Left lobe of liver (tissue), 2 donors: ENCODE data around the gene TXNL4A. TPM values are rescaled to one million over a fixed set of nuclear protein-coding genes. Genes with fewer than 3 reads are reported as not detected.
A peak's percentile ranks its signal among the peaks of the same experiment; 100 is the strongest.
"Not testable (repeated sequence)": the region's sequence is repeated elsewhere in the genome, so short reads cannot be mapped to it uniquely, and the experiment has no call there.

Source experiments
- ATAC-seq: fragments of 200-7000 bp; cut with Tn5 transposase; one replicate; pipeline ENCODE4 v1.9.1; 2020; ENCODE audit warnings: mild to moderate bottlenecking, moderate library complexity
- DNase-seq: peaks from one replicate; pipeline ENCODE4 v3.0.0-alpha.2; 2020; ENCODE audit warnings: low spot score
- total RNA-seq: library from RNA; stranded (reverse); gene quantifications from one replicate; pipeline ENCODE4 v1.2.1, GENCODE V29; 2021
- donor health status: DM: no; HTN: no; CAD: no; lungs with moderate emphysema.
- donor health status: DM: no; HTN: yes; CAD: no.

The TXNL4A gene
- total RNA-seq, result 48.3 TPM

- ATAC-seq (peak; percentile 97), DNase-seq (peak; percentile 91)
Measured at GRCh38 chr18:79988451-79989194, at the start of gene TXNL4A. TXNL4A (minus strand) TSS chr18:79988563; CDS start chr18:79988392, 171 bp downstream.

- no peak for ATAC-seq
- DNase-seq, result no peak
Measured at GRCh38 chr18:80037300-80037699, 48.9 kb upstream of the TXNL4A start.

- DNase-seq (no peak), ATAC-seq (no peak)
Measured at GRCh38 chr18:80035997-80036396, 47.6 kb upstream of the TXNL4A start.

- no peak for ATAC-seq
- no peak for DNase-seq
Measured at GRCh38 chr18:80034852-80035406, 46.6 kb upstream of the TXNL4A start.

- DNase-seq, result peak; percentile 100
Measured at GRCh38 chr18:80034068-80034851, 45.9 kb upstream of the TXNL4A start, which contains the start of gene RBFA. RBFA (plus strand) TSS chr18:80034434; CDS start chr18:80034496, 62 bp downstream.

GRCh38 chr18:80033181-80034067 is 45.1 kb upstream of the TXNL4A start:
- no peak for DNase-seq
- ATAC-seq, result no peak

More at GRCh38 chr18:80034068-80034851, 45.9 kb upstream of the TXNL4A start, which contains the start of gene RBFA:
- ATAC-seq, result peak; percentile 86

- no peak for ATAC-seq
- no peak for DNase-seq
Measured at GRCh38 chr18:80029690-80030089, 41.3 kb upstream of the TXNL4A start.

- ATAC-seq, DNase-seq: not testable (repeated sequence)
Measured at GRCh38 chr18:80027719-80028118, 39.4 kb upstream of the TXNL4A start.

- ATAC-seq, result no peak
- no peak for DNase-seq
Measured at GRCh38 chr18:80026363-80026762, 38.0 kb upstream of the TXNL4A start.

- no peak for ATAC-seq
- DNase-seq, result no peak
Measured at GRCh38 chr18:80023173-80023572, 34.8 kb upstream of the TXNL4A start.

GRCh38 chr18:80022613-80023012 is 34.2 kb upstream of the TXNL4A start:
- DNase-seq, result no peak
- peak; percentile 73 for ATAC-seq

- DNase-seq (no peak), ATAC-seq (no peak)
Measured at GRCh38 chr18:80012714-80013113, 24.4 kb upstream of the TXNL4A start.

GRCh38 chr18:80011496-80012137 is 23.3 kb upstream of the TXNL4A start:
- not testable (repeated sequence) for ATAC-seq

GRCh38 chr18:80010551-80010906 is 22.2 kb upstream of the TXNL4A start:
- no peak for ATAC-seq
- DNase-seq, result no peak

More at GRCh38 chr18:80011496-80012137, 23.3 kb upstream of the TXNL4A start:
- DNase-seq, result not testable (repeated sequence)

- no peak for ATAC-seq
- no peak for DNase-seq
Measured at GRCh38 chr18:80009661-80010550, 21.5 kb upstream of the TXNL4A start.

GRCh38 chr18:80006724-80007123 is 18.4 kb upstream of the TXNL4A start:
- DNase-seq (no peak), ATAC-seq (no peak)

GRCh38 chr18:80004600-80005342 is 16.4 kb upstream of the TXNL4A start:
- ATAC-seq (no peak), DNase-seq (no peak)

GRCh38 chr18:80002468-80002867 is 14.1 kb upstream of the TXNL4A start:
- DNase-seq (no peak), ATAC-seq (no peak)
